Right hindlimb (tissue), 1 donor: ENCODE results near the gene LRRC23.
A peak's percentile ranks its signal among the peaks of the same experiment; 100 is the strongest.

Experiments used
- DNase-seq: peaks from one replicate; pipeline ENCODE4 v3.0.0-alpha.2; 2018

Gene LRRC23

DNA sequence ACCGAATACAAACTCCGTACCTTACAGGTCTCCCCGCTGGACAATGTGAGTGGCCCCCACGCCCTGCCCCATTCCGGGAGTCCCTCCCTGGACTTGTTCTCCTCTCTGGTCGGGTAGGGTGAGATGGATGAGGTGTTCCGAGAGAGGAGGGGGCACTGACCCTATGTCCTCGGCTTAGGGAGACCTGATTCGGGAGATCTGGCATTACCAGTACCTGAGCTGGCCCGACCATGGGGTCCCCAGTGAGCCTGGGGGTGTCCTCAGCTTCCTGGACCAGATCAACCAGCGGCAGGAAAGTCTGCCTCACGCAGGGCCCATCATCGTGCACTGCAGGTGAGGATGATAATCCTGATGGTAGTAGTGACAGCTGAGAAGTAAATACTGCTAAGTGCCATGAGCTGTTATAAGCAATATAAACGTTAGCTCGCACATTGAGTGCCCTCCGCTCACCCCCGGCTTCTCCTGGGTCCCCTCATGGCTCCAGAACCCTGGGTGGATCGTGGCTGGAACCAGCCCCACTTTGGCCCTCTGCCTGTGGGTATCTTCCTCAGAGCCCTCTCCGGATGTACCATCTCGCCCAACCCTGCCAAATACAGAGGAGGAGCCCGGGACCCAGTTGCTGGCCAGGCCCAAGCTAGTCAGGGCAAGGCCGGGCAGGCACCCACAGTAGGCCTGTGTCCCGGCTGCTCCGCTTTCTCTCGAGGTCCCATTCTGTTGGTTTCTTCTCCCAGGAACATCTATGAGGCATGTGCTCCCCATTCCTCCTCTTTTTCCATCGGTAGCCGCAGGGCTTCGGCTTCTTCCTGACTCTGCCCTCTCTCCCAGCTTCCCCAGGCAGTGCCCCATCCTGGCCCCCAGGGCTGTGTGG, 53.4 kb downstream of the LRRC23 start:
- no peak for DNase-seq

- no peak for DNase-seq
These were observed 54.0 kb downstream of the LRRC23 start for GRCh38 chr12:6958609-6959057.

DNA sequence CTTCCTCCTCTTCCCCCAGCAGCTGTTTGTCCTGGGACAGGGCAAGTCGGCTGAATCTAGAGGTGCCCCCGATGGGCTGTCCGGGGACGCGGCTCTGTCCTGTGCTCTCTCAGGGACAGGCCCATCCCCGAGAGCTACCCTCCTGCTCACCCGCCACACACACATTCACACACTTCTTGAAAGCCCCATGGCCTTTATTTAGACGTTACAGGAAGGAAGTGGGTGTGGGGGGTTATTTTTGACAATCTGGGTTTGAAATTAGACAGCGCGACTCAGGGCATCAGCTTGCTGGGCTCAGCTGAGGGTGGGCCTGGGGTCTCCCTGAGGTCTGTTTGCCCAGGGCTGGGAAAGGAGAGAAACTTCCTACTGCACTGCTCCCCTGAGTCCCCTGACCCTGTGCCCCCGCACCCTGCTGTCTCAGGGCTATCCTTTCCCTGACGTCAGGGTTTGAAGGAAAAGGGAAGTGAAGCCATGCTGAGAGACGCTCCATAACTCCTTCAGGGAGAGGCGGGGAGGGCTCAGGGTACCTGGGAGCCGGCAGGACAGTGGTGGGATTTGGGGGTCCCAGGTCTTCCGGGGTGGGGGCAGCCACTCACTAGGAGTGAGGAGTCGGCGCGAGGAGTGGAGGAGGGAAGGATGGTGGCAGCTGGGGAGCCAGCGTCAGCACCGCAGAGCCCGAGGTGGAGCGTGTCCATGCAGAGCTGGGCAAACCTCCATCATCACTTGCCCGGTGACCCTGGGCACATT, 54.6 kb downstream of the LRRC23 start:
- DNase-seq, result no peak

GRCh38 chr12:6959805-6960592, 55.4 kb downstream of the LRRC23 start:
- no peak for DNase-seq

DNA sequence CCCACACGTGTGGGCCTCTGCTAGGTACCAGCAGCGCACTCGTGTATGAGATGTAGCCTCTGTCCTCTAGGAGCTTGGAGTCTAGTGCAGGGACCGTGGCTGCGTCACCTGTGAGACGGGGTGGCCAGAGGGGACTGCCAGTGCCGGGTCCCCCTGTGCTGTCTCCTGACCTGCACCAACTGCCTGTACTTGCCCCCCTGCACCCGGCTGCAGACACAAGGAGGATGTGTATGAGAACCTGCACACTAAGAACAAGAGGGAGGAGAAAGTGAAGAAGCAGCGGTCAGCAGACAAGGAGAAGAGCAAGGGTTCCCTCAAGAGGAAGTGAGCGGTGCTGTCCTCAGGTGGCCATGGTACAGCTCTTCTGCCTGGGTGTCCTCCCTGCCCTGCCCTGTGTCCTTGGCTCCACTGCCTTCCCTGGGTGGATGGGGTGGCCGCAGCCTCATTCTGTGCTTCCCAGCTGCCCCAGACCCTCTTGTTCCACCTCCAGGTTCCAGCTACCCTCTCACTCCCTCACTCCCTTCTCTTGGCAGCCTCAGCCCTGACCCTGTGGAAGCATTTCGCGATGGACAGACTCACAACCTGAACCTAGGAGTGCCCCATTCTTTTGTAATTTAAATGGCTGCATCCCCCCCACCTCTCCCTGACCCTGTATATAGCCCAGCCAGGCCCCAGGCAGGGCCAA, 56.1 kb downstream of the LRRC23 start:
- DNase-seq, result peak; percentile 37

GRCh38 chr12:6961278-6961694, 56.7 kb downstream of the LRRC23 start:
- no peak for DNase-seq

DNA sequence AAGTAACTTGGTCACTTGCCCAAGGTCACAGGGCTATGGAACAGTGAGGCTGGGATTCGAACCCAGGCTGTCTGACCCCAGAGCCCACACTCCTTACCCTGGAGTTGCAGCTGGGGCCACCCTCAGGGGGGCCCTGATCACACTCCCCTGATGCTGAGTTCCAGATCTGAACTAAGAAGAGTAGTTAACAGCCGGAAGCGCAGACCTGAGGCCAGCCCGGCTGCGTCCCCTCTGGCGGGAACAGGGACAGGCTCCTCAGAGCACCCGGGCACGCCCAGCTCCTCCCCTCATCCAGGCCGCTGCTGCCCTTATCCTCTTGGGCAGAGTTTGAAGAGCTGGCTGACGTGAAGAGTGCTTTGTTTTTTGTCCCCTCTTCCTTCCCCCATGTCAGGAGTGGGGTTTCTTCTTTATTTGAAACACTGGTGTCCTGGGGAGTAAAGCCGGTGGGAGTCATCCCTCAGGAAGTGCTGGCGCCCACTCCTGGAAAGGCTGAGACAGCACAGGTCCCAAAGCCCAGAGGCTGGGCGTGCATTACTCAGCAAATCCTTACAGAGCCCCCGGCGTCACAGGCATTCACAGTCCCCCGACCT, 57.2 kb downstream of the LRRC23 start:
- DNase-seq, result peak; percentile 63

GRCh38 chr12:6962285-6963015, 57.8 kb downstream of the LRRC23 start:
- DNase-seq, result no peak

DNA sequence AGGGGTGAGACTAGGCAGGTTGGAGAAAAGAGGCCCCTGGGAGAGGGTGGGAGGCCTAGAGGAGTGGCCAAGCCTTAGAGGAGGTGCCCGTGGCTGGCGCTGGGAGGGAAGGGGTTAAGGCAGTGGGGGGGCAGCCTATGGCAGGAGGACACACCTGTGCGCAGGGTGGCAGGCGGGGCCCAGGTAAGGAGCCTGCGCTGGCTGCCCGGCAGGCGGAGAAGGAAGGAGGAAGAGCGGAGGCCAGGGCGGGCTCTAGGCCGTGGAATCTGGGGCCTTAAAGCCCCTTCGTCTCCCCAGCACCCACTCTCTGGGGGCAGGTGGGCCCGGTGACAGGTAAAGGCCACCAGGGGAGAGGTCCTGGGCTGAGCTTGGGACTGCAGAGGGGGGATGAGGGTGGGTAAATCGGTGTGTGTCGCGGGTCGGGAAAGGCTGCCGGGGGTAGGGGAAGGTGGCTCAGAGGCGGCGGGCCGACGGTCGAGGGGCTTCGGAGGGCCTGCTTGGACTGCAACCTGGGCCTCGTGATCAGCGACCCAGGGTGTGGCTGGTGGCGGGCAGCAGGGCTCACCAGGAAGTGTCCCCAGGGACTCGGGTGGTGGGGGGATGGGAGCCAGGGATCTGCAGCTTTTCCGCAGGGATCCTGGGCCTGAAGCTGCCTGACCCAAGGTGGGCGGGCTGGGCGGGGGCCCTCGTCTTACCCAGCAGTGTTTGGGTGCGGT, 58.6 kb downstream of the LRRC23 start:
- DNase-seq, result no peak
